PC-3 (cell line): ENCODE results near the gene ULK4. TPM values are rescaled to one million over a fixed set of nuclear protein-coding genes. Genes with fewer than 3 reads are reported as not detected.

Experiments used
- ATAC-seq: fragments of 200-7000 bp; cut with Tn5 transposase; 2 replicates; pipeline ENCODE4 v1.9.1; 2020; ENCODE audit warnings: mild to moderate bottlenecking, moderate library complexity
- BruUV-seq: library from RNA; stranded (reverse); fragments of 400-500 nt; replicated peaks from 2 replicates; lab custom pipeline; 2021; lab: Mats Ljungman, UMichigan
- CTCF ChIA-PET: fragments of 300-600 bp; sonication (Branson Sonifier 250); formaldehyde crosslinking; loops from one replicate; lab custom pipeline; 2022; ENCODE audit warnings: antibody characterized with exemption; lab: Charles Lee
- POLR2A ChIA-PET: fragments of 300-600 bp; sonication (Branson Sonifier 250); formaldehyde crosslinking; loops from one replicate; lab custom pipeline; 2022; ENCODE audit warnings: antibody characterized with exemption; ENCODE audit not compliant: unreplicated experiment; lab: Charles Lee
- DNase-seq: peaks from one replicate; pipeline ENCODE4 v3.0.0-alpha.2; 2015
- H2AFZ ChIP-seq: fragments of 300-600 bp; sonication (generic); 2 replicates; pipeline ENCODE4 v1.6.0; 2016; ENCODE audit warnings: antibody characterized with exemption, low read length
- H3F3A ChIP-seq: fragments of 300-600 bp; sonication (generic); one replicate; pipeline ENCODE4 v1.6.0; 2017; ENCODE audit warnings: antibody characterized with exemption, low read length, control low read depth, mild to moderate bottlenecking; ENCODE audit not compliant: unreplicated experiment
- H3K27ac ChIP-seq: fragments of 300-600 bp; sonication (generic); 2 replicates; pipeline ENCODE4 v1.5.1; 2016; ENCODE audit warnings: mild to moderate bottlenecking, low read length
- H3K27me3 ChIP-seq: fragments of 300-600 bp; sonication (generic); 2 replicates; pipeline ENCODE4 v1.6.1; 2016; ENCODE audit warnings: low read length, mixed read lengths
- H3K36me3 ChIP-seq: fragments of 300-600 bp; sonication (generic); 2 replicates; pipeline ENCODE4 v1.6.1; 2016; ENCODE audit warnings: low read depth, mixed run types, low read length, mixed read lengths
- H3K4me1 ChIP-seq: fragments of 300-600 bp; sonication (generic); 2 replicates; pipeline ENCODE4 v1.5.1; 2016; ENCODE audit warnings: low read length; ENCODE audit not compliant: insufficient read depth
- H3K4me2 ChIP-seq: fragments of 300-600 bp; sonication (generic); 2 replicates; pipeline ENCODE4 v1.6.0; 2016; ENCODE audit warnings: low read length
- H3K4me3 ChIP-seq: fragments of 300-600 bp; sonication (generic); 2 replicates; pipeline ENCODE4 v1.5.1; 2016; ENCODE audit warnings: mild to moderate bottlenecking, low read length, mixed read lengths
- H3K79me2 ChIP-seq: fragments of 300-600 bp; sonication (generic); 2 replicates; pipeline ENCODE4 v1.6.1; 2017; ENCODE audit warnings: low read length, mixed read lengths
- H3K9ac ChIP-seq: fragments of 300-600 bp; sonication (generic); 2 replicates; pipeline ENCODE4 v1.6.0; 2016; ENCODE audit warnings: mild to moderate bottlenecking, low read length
- H3K9me2 ChIP-seq: fragments of 300-600 bp; sonication (generic); replicated peaks from 2 replicates; pipeline ENCODE4 v1.6.1; 2016; ENCODE audit warnings: mixed run types, low read length, mixed read lengths
- H3K9me3 ChIP-seq: fragments of 300-600 bp; sonication (generic); 2 replicates; pipeline ENCODE4 v1.6.1; 2016; ENCODE audit warnings: low read length, mixed read lengths
- H4K20me1 ChIP-seq: fragments of 300-600 bp; sonication (generic); 2 replicates; pipeline ENCODE4 v1.6.1; 2016; ENCODE audit warnings: low read length, mixed read lengths
- CTCF ChIP-seq: fragments of 300-600 bp; sonication (generic); conservative IDR thresholded peaks from 2 replicates; pipeline ENCODE4 v1.5.1; 2017; ENCODE audit warnings: antibody characterized with exemption, low read depth, mild to moderate bottlenecking, low read length
- EZH2 ChIP-seq: fragments of 300-600 bp; sonication (generic); IDR thresholded peaks from one replicate; pipeline ENCODE4 v1.6.1; 2017; ENCODE audit warnings: antibody characterized with exemption, mild to moderate bottlenecking, low read length; ENCODE audit not compliant: unreplicated experiment
- EZH2phosphoT487 ChIP-seq: fragments of 300-600 bp; sonication (generic); IDR thresholded peaks from 2 replicates; pipeline ENCODE4 v1.6.1; 2018; ENCODE audit warnings: mild to moderate bottlenecking, antibody characterized with exemption, low read length, borderline replicate concordance
- intact Hi-C: fragments of 100-400 bp; cut with micrococcal nuclease; formaldehyde crosslinking; loops from 2 replicates; pipeline ENCODE4 v1.9.0; 2023
- total RNA-seq: library from RNA; depleted of rRNA; stranded (reverse); fragments of >200 nt; gene quantifications from 2 replicates; pipeline ENCODE4 v1.2.3, GENCODE V29; 2014

ULK4 gene
- total RNA-seq, 1 experiment from 2014 or later, result 4.8 TPM

DNA sequence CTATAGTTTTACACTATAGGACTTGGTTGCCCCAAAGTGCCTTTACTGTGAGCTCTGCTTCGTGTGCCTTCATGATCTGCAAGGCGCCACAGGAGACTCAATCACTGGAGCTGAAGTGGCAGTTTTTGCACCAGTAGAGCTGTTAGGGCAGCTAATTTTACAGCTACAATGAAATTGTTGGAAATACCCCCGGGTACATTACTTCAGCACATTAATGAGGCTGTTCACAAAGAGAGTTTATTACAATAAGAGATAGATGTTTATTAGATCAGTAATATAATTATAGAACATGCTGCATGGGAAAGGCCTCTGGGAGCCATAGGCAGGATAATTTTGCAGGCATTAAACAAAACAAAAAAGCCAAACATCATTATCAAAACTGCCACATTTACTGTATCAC, 531.5 kb downstream of the ULK4 start:
- no peak overlapping the region for H3K4me2 ChIP-seq
- H3K36me3 ChIP-seq, result no peaks in the 10 kb centered on the region
- no peaks in the 10 kb centered on the region for H4K20me1 ChIP-seq
- H3K9me3 ChIP-seq, result no peaks in the 10 kb centered on the region
- no peak for ATAC-seq
- no peak overlapping the region for H2AFZ ChIP-seq
- no peak for TF ChIP-seq EZH2
- no peak for TF ChIP-seq EZH2phosphoT487
- TF ChIP-seq CTCF, result no peak
- no peak overlapping the region for H3K9ac ChIP-seq
- intact Hi-C loops, result no loop called here
- no peaks in the 10 kb centered on the region for H3K9me2 ChIP-seq
- POLR2A ChIA-PET, result no interaction called here
- H3F3A ChIP-seq, result no peaks in the 10 kb centered on the region
- no TSS peak for BruUV-seq
- no peak overlapping the region for H3K27ac ChIP-seq
- no peaks in the 10 kb centered on the region for H3K79me2 ChIP-seq
- no peak for DNase-seq
- no peaks in the 10 kb centered on the region for H3K27me3 ChIP-seq
- H3K4me1 ChIP-seq, result no peaks in the 10 kb centered on the region
- H3K4me3 ChIP-seq, result no peak overlapping the region
- CTCF ChIA-PET, result interaction anchor here (0.6 kb wide), 1 partner anchor 681 kb away, joined by 5 read pairs; no protein-coding TSS in a partner anchor

GRCh38 chr3:41426485-41426884, 535.4 kb downstream of the ULK4 start:
- no peaks in the 10 kb centered on the region for H3K36me3 ChIP-seq
- H3K4me1 ChIP-seq, result no peaks in the 10 kb centered on the region
- H3K27me3 ChIP-seq, result no peaks in the 10 kb centered on the region
- no TSS peak for BruUV-seq
- no peak for DNase-seq
- no peak overlapping the region for H3K4me3 ChIP-seq
- intact Hi-C loops, result no loop called here
- no peak for ATAC-seq
- H4K20me1 ChIP-seq, result no peaks in the 10 kb centered on the region
- no peak overlapping the region for H3K4me2 ChIP-seq
- POLR2A ChIA-PET, result no interaction called here
- H3K27ac ChIP-seq, result no peak overlapping the region
- no peaks in the 10 kb centered on the region for H3K9me2 ChIP-seq
- TF ChIP-seq EZH2phosphoT487, result no peak
- TF ChIP-seq CTCF, result no peak
- TF ChIP-seq EZH2, result no peak
- no peak overlapping the region for H3K9ac ChIP-seq
- CTCF ChIA-PET, result no interaction called here
- H3K79me2 ChIP-seq, result no peaks in the 10 kb centered on the region
- no peaks in the 10 kb centered on the region for H3F3A ChIP-seq
- no peak overlapping the region for H2AFZ ChIP-seq
- H3K9me3 ChIP-seq, result no peaks in the 10 kb centered on the region

DNA sequence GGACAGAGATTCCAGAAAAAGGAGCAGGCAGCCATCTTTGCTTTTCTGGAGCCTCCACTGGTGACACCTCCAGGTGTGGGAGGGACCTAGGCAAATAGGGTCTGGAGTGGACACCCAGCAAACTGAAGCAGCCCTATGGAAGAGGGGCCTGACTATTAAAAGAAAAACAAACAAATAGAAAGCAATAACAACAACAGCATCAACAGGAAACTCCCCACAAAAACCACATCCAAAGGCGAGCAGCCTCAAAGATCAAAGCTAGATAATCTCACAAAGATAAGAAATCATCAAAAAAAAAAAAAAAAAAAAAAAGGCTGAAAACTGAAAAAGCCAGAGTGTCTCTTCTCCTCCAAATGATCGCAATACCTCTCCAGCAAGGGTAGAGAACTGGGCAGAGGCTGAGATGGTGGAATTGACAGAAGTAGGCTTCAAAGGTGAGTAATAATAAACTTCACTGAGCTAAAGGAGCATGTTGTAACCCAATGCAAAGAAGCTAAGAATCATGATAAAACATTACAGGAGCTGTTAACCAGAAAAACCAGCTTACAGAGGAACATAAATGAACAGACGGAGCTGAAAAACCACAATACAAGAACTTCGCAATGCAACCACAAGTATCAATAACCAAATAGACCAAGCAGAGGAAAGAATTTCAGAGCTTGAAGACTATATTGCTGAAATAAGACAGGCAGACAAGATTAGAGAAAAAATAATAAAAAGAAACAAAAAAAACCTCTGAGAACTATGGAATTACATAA, 537.2 kb downstream of the ULK4 start:
- no TSS peak for BruUV-seq
- Histone ChIP-seq H3K4me2 (no peak overlapping the region), H3K79me2 (no peaks in the 10 kb centered on the region), H3K9ac (no peak overlapping the region), H3K4me1 (peaks cover 2% of the 10 kb centered on the region), H3F3A (no peaks in the 10 kb centered on the region), H3K27ac (no peak overlapping the region), H4K20me1 (no peaks in the 10 kb centered on the region), H3K27me3 (no peaks in the 10 kb centered on the region), H3K9me2 (no peaks in the 10 kb centered on the region), H3K4me3 (no peak overlapping the region), H3K36me3 (no peaks in the 10 kb centered on the region), H3K9me3 (no peaks in the 10 kb centered on the region), H2AFZ (no peak overlapping the region)
- TF ChIP-seq EZH2 (no peak), EZH2phosphoT487 (no peak), CTCF (no peak)
- ATAC-seq (no peak), DNase-seq (no peak)
- intact Hi-C loops, result no loop called here
- ChIA-PET POLR2A (no interaction called here), CTCF (no interaction called here)
